GM19372 (cell line): ENCODE results near the gene CFAP54.
"Not testable (repeated sequence)": the region's sequence is repeated elsewhere in the genome, so short reads cannot be mapped to it uniquely, and the experiment has no call there.

ENCODE experiments used
- ATAC-seq: cut with Tn5 transposase; IDR thresholded peaks from one replicate; pipeline ENCODE4 v1.9.1; 2021; ENCODE audit warnings: mild to moderate bottlenecking, low read depth, moderate library complexity; ENCODE audit not compliant: unreplicated experiment

The CFAP54 gene

GRCh38 chr12:96719660-96720362 is 230.4 kb downstream of the CFAP54 start:
- ATAC-seq, result peak; percentile 93

DNA sequence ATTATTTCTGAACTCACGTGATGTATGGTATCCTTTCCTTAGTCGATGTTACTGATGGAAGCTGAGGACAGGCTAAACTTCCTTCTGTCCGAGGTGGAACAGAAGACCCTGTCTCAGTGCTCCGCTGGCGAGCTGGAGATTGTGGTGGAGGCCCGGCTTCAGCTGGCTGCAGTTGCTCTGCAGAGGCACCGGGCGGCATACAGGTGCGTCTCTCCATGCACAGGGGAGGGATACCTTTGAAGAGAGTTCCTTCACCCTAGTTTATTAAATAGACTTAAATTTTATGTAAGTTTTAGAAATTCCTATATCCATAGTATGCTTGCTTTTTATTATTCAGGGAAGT is 231.0 kb downstream of the CFAP54 start:
- ATAC-seq, result peak; percentile 85

DNA sequence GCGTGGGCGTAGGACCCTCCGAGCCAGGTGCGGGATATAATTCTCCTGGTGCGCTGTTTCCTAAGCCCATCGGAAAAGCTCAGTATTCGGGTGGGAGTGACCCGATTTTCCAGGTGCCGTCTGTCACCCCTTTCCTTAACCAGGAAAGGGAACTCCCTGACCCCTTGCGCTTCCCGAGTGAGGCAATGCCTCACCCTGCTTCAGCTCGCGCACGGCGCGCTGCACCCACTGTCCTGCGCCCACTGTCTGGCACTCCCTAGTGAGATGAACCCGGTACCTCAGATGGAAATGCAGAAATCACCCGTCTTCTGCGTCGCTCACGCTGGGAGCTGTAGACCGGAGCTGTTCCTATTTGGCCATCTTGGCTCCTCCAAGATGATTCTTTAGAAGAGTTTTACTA is 240.1 kb downstream of the CFAP54 start:
- ATAC-seq, result not testable (repeated sequence)

- no peak for ATAC-seq
Measured at GRCh38 chr12:96729886-96730285, 240.5 kb downstream of the CFAP54 start.

GRCh38 chr12:96743606-96744005 is 254.2 kb downstream of the CFAP54 start:
- ATAC-seq, result no peak

- ATAC-seq, result no peak
Measured at GRCh38 chr12:96749999-96750398, 260.6 kb downstream of the CFAP54 start.

DNA sequence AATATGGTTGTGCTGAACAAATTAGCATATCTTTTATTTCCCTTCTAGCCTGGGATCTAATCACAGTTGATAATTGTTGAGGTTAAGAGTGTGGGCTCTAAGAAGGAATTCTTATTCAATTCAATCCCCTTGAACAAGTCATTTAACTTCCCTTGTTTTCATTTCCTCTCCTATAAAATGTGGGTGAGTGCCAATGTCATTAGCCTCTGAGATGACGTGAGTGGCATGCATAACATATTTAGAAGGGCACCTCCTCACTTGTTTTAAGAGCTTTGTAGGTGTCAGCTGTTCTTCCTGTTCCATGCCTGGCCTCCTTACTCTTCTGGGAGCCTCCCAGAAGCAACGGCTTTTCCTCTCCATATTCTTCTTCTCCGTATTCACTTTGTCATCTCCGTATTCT is 262.2 kb downstream of the CFAP54 start:
- no peak for ATAC-seq

DNA sequence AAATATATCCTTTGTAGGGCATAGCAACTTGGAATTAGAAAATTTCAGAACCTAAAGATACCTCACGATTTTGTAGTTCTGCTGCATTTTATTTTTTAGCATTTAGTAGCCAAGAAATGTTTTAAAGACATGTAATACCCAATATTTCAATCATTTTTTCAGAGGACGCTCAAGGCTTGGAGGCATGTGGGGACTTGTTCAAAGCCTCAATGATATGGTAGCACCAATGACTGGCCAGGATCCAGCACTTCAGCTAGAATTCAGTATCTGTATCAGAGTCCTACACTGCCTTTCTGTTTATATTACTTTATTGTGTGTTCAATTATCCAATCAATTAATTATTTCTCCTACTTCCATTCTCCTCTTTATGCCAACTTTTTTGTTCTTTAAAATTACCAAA is 262.8 kb downstream of the CFAP54 start:
- no peak for ATAC-seq

DNA sequence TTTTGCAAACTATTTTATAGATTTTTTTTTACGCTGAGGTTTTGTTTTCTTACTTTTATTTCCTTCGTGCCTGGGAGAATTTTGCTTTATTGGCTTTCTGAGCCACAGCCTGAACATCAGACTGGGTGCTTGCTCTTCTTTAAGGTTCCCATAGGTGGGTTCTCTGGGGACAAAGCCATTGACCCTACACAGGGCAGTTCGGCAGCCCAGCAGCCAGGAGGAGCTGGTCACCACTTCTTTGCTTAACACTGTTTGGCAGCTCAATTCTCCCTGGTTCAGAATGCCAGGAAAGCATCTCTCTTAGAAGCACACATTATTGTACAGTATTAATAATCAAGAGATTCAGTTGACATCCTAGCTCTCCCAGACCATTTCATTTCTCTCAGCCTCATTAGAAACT is 276.9 kb downstream of the CFAP54 start:
- ATAC-seq, result no peak

DNA sequence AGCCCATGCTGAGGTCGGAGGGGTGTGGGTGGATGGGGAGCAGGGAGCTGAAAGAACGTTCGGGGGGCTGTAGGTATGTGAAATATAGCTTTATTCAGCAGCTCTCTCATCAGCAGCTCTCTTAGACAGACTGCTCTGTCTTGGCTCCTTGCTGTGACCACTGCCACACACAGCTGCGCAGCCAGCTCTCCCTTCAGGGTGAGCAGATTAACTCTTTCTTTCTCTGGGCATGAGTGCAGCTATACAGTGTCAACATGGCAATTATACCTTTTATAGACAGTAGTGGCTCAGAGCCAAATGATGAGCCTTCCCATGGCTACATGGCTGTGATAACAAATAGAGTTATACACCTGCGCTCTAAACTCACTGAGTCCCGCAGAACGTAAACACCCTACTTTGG is 280.0 kb downstream of the CFAP54 start:
- no peak for ATAC-seq

DNA sequence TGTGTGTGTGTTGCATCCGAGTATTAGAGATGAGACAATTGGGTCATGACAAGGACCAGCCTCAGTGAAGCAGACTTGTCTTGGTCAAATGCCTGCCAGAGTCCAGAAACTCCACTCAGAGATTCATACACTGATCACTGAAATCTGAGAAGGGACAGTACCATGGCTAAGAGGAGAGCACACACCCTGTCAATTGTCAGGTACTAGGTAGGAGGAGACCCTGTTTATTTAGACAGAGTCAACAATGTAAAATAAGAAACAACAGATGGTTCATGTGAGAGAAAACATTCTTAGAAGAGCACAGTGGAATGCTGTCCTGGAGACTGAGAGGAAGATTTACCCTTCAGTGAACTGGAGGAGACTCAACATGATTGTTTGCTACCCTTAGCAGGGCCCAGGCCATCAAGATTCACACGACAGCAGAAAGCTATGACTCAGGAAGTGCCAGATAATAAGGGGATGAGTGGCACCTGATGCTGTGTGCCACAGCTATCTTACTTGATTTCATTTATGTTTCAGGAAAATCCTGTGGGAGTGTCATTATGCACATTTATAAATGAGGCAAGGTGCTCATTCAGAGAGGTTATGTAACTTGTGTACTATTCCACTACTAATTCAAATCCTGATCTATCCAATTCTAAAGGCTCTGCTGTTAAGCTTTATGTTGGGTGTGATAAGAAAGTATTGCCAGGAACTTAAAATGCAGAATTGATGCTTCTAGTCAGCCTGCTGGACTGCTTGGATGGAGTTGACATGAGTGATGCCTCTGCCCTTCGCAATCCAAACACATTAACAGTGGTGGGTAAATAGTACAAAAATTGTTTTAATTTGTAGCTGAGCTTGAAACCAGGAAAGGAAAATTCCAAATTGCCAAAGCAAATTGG is 281.1 kb downstream of the CFAP54 start:
- no peak for ATAC-seq

- no peak for ATAC-seq
Measured at GRCh38 chr12:96773031-96773430, 283.7 kb downstream of the CFAP54 start.

DNA sequence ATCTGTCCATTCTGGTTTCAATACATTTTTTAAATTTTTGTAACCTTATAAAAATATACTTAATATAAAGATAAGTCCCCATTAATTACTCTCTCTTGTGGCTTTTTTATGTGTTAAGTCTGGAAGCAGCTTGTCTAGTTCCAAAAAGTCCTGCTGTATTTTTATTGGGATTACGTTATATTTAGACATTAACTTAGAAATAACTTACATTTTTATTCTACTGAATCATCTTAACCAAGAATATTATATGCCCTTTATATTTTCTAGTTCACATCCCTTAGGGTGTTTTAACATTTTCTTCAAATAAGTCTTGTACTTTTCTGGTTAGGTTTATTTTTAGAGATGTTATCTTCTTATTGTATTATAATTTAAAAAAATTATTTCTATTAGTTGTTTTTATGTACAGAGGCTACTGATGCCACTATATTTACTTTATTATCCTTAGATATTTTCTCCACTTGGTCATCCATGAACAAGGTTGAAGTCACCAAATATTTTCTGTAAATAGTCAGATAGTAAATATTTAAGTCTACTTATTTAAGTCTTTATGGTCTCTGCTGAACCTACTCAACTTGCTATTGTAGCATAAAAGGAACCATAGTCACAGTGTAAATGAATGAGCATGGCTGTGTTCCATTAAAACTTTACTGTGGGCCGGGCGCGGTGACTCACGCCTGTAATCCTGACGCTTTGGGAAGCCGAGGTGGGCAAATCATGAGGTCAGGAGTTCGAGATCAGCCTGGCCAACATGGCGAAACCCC is 285.3 kb downstream of the CFAP54 start:
- ATAC-seq, result no peak

GRCh38 chr12:96776908-96777307 is 287.5 kb downstream of the CFAP54 start:
- no peak for ATAC-seq

- no peak for ATAC-seq
Measured at GRCh38 chr12:96780330-96780729, 291.0 kb downstream of the CFAP54 start.

DNA sequence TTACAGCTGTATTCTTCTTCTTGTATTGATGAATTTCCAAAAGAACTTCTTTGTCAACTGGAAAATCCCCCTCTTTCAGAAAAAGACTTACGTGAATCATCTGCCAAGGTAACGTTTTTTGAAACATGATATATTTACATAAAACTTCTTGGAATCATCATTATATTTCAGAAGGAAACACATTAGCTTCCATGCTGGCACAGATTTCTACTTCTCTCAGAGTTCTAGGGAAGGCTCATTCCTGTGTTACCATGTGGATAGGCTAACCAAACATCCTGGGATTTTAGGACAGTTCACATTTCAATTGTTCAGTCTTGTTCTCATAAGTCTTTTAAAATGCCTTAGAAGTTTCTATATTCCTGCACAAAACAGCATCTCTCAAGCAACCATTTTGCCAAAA is 297.4 kb downstream of the CFAP54 start:
- no peak for ATAC-seq

DNA sequence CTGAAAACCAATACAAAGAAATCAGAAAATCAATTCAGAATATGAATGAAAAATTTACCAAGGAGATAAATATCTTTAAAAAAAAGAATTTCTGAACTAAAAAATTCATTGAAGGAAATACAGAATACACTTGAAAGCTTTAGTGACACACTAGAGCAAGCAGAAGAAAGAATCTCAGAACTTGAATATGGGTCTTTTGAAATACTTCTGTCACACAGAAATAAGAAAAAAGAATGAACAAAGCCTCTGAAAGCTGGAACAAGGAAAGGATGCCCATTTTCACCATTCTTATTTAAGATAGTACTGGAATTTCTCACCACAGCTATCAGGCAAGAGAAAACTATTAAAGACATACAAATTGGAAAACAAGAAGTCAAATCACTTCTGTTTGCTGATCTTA is 314.6 kb downstream of the CFAP54 start:
- no peak for ATAC-seq

GRCh38 chr12:96806272-96806671 is 316.9 kb downstream of the CFAP54 start:
- ATAC-seq, result no peak

- no peak for ATAC-seq
Measured at GRCh38 chr12:96807741-96808140, 318.4 kb downstream of the CFAP54 start.

DNA sequence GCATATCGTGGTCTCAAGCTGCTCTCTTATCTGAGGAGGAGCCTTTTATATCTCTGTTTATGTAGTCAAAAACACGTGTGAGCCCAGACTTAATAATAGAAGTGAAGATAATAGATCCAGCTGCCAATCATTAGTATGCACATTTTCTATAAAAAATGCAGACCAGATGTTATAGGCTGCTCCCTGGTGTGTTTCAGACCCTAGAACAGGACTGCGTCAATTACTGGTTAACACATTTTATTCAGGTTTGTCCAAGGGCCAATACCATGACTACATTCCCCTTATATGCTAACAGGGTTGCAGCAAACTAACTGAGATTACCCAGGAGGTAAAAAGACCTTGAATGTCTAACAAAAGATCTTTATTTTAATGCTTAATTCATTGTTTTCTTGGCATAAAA is 319.2 kb downstream of the CFAP54 start:
- no peak for ATAC-seq

DNA sequence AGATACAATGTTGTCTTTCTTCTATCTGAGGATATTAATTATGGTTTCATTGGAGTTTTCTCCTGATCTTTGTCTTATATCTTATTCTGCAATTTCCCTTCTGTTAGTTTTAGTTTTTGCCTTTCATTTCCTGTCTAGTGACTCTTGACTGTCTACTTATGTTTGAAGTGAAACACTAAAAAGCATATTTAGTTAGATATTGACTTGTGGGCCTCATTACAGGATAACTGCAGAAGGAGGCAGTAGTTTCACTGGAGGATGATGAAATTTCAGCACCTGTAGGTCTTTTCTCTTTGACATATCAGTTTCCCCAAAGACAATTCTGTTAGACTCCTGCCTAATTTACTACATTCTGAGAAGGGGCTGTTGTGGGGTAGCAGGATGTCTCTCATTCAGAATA is 320.1 kb downstream of the CFAP54 start:
- no peak for ATAC-seq
